Gastrocnemius medialis (tissue), 4 donors: ENCODE results near the gene OR10V1.

ENCODE experiments used
- CTCF ChIP-seq, 5 experiments: fragments of 450-650 bp in 3 of 5; fragments of 200-600 bp in 2 of 5; sonication (generic) in 2 of 5; IDR thresholded peaks in 4 of 5; conservative IDR thresholded peaks in 1 of 5; 1 replicate in 4 of 5; 2 replicates in 1 of 5; pipeline ENCODE4 v1.5.1; 2016 to 2019; ENCODE audit warnings: antibody characterized with exemption in 5 of 5, mild to moderate bottlenecking in 3 of 5, moderate library complexity in 3 of 5
- POLR2A ChIP-seq, 2 donors: fragments of 450-650 bp; IDR thresholded peaks; one replicate each; pipeline ENCODE4 v1.6.1; 2017; ENCODE audit warnings: antibody characterized with exemption in 2 of 2, mild to moderate bottlenecking in 2 of 2, moderate library complexity in 2 of 2

DNA sequence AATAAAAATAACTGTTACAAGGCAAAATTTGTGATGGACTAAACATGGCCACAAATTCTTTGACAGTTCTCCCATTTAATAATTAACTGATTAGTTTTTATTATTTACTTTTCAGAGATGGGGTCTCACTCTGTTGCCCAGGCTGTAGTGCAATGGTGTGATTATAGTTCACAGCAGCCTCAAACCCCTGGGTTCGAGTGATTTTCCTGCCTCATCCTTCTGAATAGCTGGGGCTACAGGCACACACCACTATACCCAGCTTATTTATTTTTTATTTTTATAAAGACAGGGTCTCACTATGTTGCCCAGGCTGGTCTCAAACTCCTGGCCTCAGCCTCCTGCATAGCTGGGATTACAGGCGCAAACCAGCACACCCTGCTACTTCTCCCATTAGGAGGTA is 40.4 kb downstream of the OR10V1 start:
- TF ChIP-seq CTCF (IDR thresholded peaks at IDR 0.05 in 4 of 5, conservative IDR thresholded peaks at IDR 0.05 in 1 of 5) (no peak), POLR2A (IDR thresholded peaks at IDR 0.05) (no peak)
